Measurements from ENCODE around the gene TBC1D9B.

DNA sequence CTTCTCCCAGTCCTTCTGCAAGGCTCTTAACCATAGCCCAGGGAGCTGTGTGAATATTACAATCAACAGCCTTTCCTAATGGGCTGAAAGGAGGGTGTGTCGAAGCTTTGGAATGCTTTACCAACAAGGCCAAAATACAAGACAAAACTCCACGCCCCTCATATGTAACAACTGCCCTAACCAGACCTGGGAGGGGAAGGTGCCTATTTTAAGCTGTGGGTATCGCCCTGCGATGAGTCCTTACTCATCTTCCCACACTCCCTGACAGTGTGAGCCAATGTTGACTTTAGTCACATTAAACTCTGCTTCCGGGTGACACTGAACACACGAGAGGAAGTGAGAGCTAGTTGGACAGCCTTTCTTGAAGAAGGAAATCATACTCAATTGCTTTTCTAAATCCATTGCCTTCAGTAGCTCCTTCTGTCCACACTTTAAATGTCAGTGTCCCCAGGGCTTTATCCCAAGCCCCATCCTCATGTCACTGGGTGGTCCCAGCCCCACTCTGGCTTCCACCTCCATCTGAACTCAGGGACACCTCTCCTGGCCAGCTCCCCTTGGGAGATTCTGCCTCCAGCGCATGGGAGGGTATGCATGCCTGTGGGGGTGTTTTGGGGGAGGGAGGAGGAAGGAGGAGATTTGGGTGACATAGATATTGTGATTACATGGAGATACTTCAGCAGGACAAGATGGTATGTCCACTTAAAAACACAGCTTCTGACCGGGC lies 6.5 kb upstream of the TBC1D9B start:
- no peak for TF ChIP-seq EZH2 (IDR thresholded peaks at IDR 0.05; ENCODE audit: borderline replicate concordance)
- TF ChIP-seq, protein P1, sequence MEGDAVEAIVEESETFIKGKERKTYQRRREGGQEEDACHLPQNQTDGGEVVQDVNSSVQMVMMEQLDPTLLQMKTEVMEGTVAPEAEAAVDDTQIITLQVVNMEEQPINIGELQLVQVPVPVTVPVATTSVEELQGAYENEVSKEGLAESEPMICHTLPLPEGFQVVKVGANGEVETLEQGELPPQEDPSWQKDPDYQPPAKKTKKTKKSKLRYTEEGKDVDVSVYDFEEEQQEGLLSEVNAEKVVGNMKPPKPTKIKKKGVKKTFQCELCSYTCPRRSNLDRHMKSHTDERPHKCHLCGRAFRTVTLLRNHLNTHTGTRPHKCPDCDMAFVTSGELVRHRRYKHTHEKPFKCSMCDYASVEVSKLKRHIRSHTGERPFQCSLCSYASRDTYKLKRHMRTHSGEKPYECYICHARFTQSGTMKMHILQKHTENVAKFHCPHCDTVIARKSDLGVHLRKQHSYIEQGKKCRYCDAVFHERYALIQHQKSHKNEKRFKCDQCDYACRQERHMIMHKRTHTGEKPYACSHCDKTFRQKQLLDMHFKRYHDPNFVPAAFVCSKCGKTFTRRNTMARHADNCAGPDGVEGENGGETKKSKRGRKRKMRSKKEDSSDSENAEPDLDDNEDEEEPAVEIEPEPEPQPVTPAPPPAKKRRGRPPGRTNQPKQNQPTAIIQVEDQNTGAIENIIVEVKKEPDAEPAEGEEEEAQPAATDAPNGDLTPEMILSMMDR (IDR thresholded peaks at IDR 0.05; ENCODE audit: poor library complexity) = no peak
- TF ChIP-seq EZH2phosphoT487 (IDR thresholded peaks at IDR 0.05; ENCODE audit: low read depth, severe bottlenecking, unreplicated experiment) = no peak

Measured in hepatocyte (in vitro differentiated cells).